ENCODE measurements around the gene TIMP2. TPM values are rescaled to one million over a fixed set of nuclear protein-coding genes. Genes with fewer than 3 reads are reported as not detected.

TIMP2 gene
- polyA plus RNA-seq, 1 donor from 2014 or later, result 25.6 TPM

- Histone ChIP-seq H4K20me1 (ENCODE audit: insufficient read depth) (no peaks in the 10 kb centered on the region), H3K4me3 (ENCODE audit: low read length) (no peak overlapping the region), H3K27ac (ENCODE audit: low read length) (no peak overlapping the region), H3K36me3 (ENCODE audit: insufficient read depth, low read length) (no peaks in the 10 kb centered on the region), H3K9me3 (ENCODE audit: low read length) (no peaks in the 10 kb centered on the region), H2AFZ (ENCODE audit: low read depth, low read length) (no peak overlapping the region), H3K4me2 (ENCODE audit: low read length) (no peak overlapping the region), H3K79me2 (replicated peaks; ENCODE audit: insufficient read depth, low read length) (no peaks in the 10 kb centered on the region), H3K9me2 (ENCODE audit: insufficient read depth, low read length) (no peaks in the 10 kb centered on the region), H3K9ac (ENCODE audit: low read length) (no peak overlapping the region), H3K27me3 (ENCODE audit: insufficient read depth, low read depth, low read length) (no peaks in the 10 kb centered on the region), H3F3A (ENCODE audit: insufficient read depth, low read length, poor library complexity, severe bottlenecking) (no peaks in the 10 kb centered on the region)
- TF ChIP-seq EP300 (conservative IDR thresholded peaks at IDR 0.05; ENCODE audit: poor library complexity, severe bottlenecking) (no peak), CTCF (IDR thresholded peaks at IDR 0.05; ENCODE audit: poor library complexity, severe bottlenecking) (peak; percentile 84), EZH2 (IDR thresholded peaks at IDR 0.05; ENCODE audit: borderline replicate concordance, insufficient read depth, low read length, poor library complexity, severe bottlenecking) (no peak), MXI1 (conservative IDR thresholded peaks at IDR 0.05; ENCODE audit: poor library complexity, severe bottlenecking) (no peak), POLR2AphosphoS5 (IDR thresholded peaks at IDR 0.05) (no peak), RAD21 (conservative IDR thresholded peaks at IDR 0.05) (peak; percentile 84), SMC3 (conservative IDR thresholded peaks at IDR 0.05; ENCODE audit: poor library complexity) (peak; percentile 85)
Measured at GRCh38 chr17:78865682-78866390, 59.4 kb downstream of the TIMP2 start.

- Histone ChIP-seq H3F3A (ENCODE audit: insufficient read depth, low read length, poor library complexity, severe bottlenecking) (no peaks in the 10 kb centered on the region), H3K4me2 (ENCODE audit: low read length) (no peak overlapping the region), H2AFZ (ENCODE audit: low read depth, low read length) (no peak overlapping the region), H3K4me3 (ENCODE audit: low read length) (no peak overlapping the region), H3K27me3 (ENCODE audit: insufficient read depth, low read depth, low read length) (no peaks in the 10 kb centered on the region), H3K9ac (ENCODE audit: low read length) (no peak overlapping the region), H3K27ac (ENCODE audit: low read length) (no peak overlapping the region), H3K79me2 (replicated peaks; ENCODE audit: insufficient read depth, low read length) (no peaks in the 10 kb centered on the region), H3K9me2 (ENCODE audit: insufficient read depth, low read length) (no peaks in the 10 kb centered on the region), H4K20me1 (ENCODE audit: insufficient read depth) (no peaks in the 10 kb centered on the region), H3K9me3 (ENCODE audit: low read length) (no peaks in the 10 kb centered on the region), H3K36me3 (ENCODE audit: insufficient read depth, low read length) (no peaks in the 10 kb centered on the region)
- TF ChIP-seq EP300 (conservative IDR thresholded peaks at IDR 0.05; ENCODE audit: poor library complexity, severe bottlenecking), result no peak
- TF ChIP-seq REST (IDR thresholded peaks at IDR 0.05; ENCODE audit: borderline replicate concordance), result no peak
- TF ChIP-seq TAF1 (IDR thresholded peaks at IDR 0.05; ENCODE audit: low read depth), result no peak
Measured at GRCh38 chr17:78864117-78864516, 61.1 kb downstream of the TIMP2 start.
